HepG2 (cell line): ENCODE data around the gene ANXA2. TPM values are rescaled to one million over a fixed set of nuclear protein-coding genes. Genes with fewer than 3 reads are reported as not detected.

ENCODE experiments used
- EEA1 ChIP-seq: sonication (generic); formaldehyde crosslinking; IDR thresholded peaks from 2 replicates; pipeline ENCODE4 v1.5.1; 2020; ENCODE audit warnings: mild to moderate bottlenecking, missing genetic modification reagents, borderline replicate concordance
- FOSL1 ChIP-seq: sonication (generic); formaldehyde crosslinking; IDR thresholded peaks from 2 replicates; pipeline ENCODE4 v1.9.0; 2021; ENCODE audit warnings: missing genetic modification reagents, borderline replicate concordance
- GABPA ChIP-seq, 2 experiments: IDR thresholded peaks; 2 replicates each; pipeline ENCODE4 v1.6.1; 2011 to 2016; ENCODE audit warnings: low read depth in 2 of 2, low read length in 1 of 2, missing biosample characterization in 1 of 2, missing genetic modification characterization in 1 of 2
- GATA4 ChIP-seq: sonication (generic); IDR thresholded peaks from 2 replicates; pipeline ENCODE4 v1.6.1; 2016; ENCODE audit warnings: antibody characterized with exemption, low read depth, borderline replicate concordance
- HDAC1 ChIP-seq: sonication (generic); formaldehyde crosslinking; IDR thresholded peaks from 2 replicates; pipeline ENCODE4 v1.5.1; 2020; ENCODE audit warnings: mild to moderate bottlenecking, missing genetic modification reagents
- IKZF1 ChIP-seq: fragments of 450-650 bp; IDR thresholded peaks from 2 replicates; pipeline ENCODE4 v1.7.1; 2016
- PITX1 ChIP-seq: sonication (generic); formaldehyde crosslinking; IDR thresholded peaks from 2 replicates; pipeline ENCODE4 v1.5.1; 2020; ENCODE audit warnings: mild to moderate bottlenecking, missing genetic modification reagents
- SRF ChIP-seq: IDR thresholded peaks from 2 replicates; pipeline ENCODE4 v1.6.1; 2011; ENCODE audit warnings: mild to moderate bottlenecking, low read depth, low read length, moderate library complexity
- ZBED4 ChIP-seq: sonication (generic); formaldehyde crosslinking; IDR thresholded peaks from 2 replicates; pipeline ENCODE4 v1.4.0; 2020; ENCODE audit warnings: missing genetic modification reagents, borderline replicate concordance
- ZEB1 ChIP-seq: IDR thresholded peaks from 2 replicates; pipeline ENCODE4 v1.6.1; 2012; ENCODE audit warnings: mild to moderate bottlenecking, low read depth, inconsistent platforms; ENCODE audit not compliant: insufficient replicate concordance
- ZFYVE20 ChIP-seq: sonication (generic); formaldehyde crosslinking; IDR thresholded peaks from 2 replicates; pipeline ENCODE4 v1.8.0; 2023; ENCODE audit warnings: low read depth, mild to moderate bottlenecking, moderate library complexity, missing genetic modification reagents, borderline replicate concordance
- ZNF503 ChIP-seq: sonication (generic); formaldehyde crosslinking; IDR thresholded peaks from 2 replicates; pipeline ENCODE4 v1.4.0; 2020; ENCODE audit warnings: missing genetic modification reagents
- ZNF652 ChIP-seq: IDR thresholded peaks from 2 replicates; pipeline ENCODE4 v1.6.1; 2016; ENCODE audit warnings: low read depth, borderline replicate concordance
- ZNF687 ChIP-seq: sonication (generic); formaldehyde crosslinking; IDR thresholded peaks from 2 replicates; pipeline ENCODE4 v1.5.1; 2020; ENCODE audit warnings: mild to moderate bottlenecking, missing genetic modification reagents, moderate library complexity
- ZNF773 ChIP-seq: sonication (generic); formaldehyde crosslinking; IDR thresholded peaks from 2 replicates; pipeline ENCODE4 v1.4.0; 2020; ENCODE audit warnings: missing genetic modification reagents, borderline replicate concordance
- polyA plus RNA-seq, 8 experiments: library from polyadenylated mRNA; depleted of rRNA in 3 of 8; stranded (reverse) in 7 of 8; unstranded in 1 of 8; fragments of >200 nt; fragmentation: Illumina TruSeq in 4 of 8; extraction: Trizol in 4 of 8; gene quantifications; 2 replicates each; pipeline versions ENCODE4 v1.2.1 to v1.2.3, GENCODE V29; 2011 to 2016; ENCODE audit warnings: low read depth in 4 of 8, missing spikeins in 1 of 8, mixed read lengths in 1 of 8; ENCODE audit not compliant: insufficient read depth in 1 of 8
- total RNA-seq, 5 experiments: library from RNA; depleted of rRNA; stranded (reverse); fragments of >200 nt; fragmentation: Illumina TruSeq; extraction: Trizol; gene quantifications; 2 replicates each; pipeline ENCODE4 v1.2.3, GENCODE V29; 2016; ENCODE audit warnings: low read depth in 1 of 5
- TF ChIP-seq, protein P1 (sequence below): sonication (generic); formaldehyde crosslinking; IDR thresholded peaks from 2 replicates; pipeline ENCODE4 v1.4.0; 2020; ENCODE audit warnings: mild to moderate bottlenecking, low read depth, missing genetic modification reagents
- TF ChIP-seq, protein P2 (sequence below): sonication (generic); formaldehyde crosslinking; IDR thresholded peaks from 2 replicates; pipeline ENCODE4 v1.4.0; 2020; ENCODE audit warnings: mild to moderate bottlenecking, missing genetic modification reagents

The ANXA2 gene
- total and polyA plus RNA-seq, 2 of the 13 experiments (the other 11 are each of a cell fraction or from before 2014, with no cell fraction given), result 196 to 613 TPM

DNA sequence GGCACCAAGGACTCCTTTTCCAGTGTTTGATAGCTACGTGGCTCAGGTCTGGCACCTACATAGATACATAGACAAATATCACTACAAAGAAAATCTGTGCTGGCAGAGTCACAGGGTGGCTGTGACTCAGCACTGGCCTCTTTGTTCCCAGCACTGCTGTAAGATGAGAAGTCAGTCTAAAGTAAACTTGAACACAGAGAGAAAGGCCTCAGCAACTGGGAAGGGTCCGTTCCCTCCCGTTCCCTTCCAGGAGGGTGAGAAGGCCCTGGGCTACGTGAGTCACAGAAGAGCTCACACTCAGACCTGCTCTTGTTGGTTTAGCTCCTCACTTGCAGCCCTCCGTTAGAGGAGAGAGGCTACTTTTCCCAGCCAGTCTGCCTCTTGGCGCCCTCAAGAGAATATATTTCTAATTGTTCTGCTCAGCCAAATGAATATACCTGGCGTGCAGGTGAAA lies 23.1 kb downstream of the ANXA2 start (continued):
- TF ChIP-seq ZBED4 (CRISPR knock-in tag) (peak; percentile 36; the same call in 1 of the 2 replicates), IKZF1 (no peak), GATA4 (no peak), PITX1 (CRISPR knock-in tag) (peak; percentile 57), FOSL1 (CRISPR knock-in tag) (peak; percentile 93), ZNF687 (CRISPR knock-in tag) (peak; percentile 52; the same call in 1 of the 2 replicates), ZFYVE20 (CRISPR knock-in tag) (no peak), ZEB1 (peak; percentile 72), EEA1 (CRISPR knock-in tag) (no peak), HDAC1 (CRISPR knock-in tag) (peak; percentile 76), GABPA (IDR thresholded peaks at IDR 0.05; ENCODE audit: low read depth, low read length) (no peak), GABPA (CRISPR knock-in tag; IDR thresholded peaks at IDR 0.05; ENCODE audit: low read depth) (no peak), ZNF503 (CRISPR knock-in tag) (peak; percentile 69; the same call in 1 of the 2 replicates), ZNF652 (CRISPR knock-in tag) (no peak), ZNF773 (CRISPR knock-in tag) (no peak), SRF (no peak)
- TF ChIP-seq, protein P1, sequence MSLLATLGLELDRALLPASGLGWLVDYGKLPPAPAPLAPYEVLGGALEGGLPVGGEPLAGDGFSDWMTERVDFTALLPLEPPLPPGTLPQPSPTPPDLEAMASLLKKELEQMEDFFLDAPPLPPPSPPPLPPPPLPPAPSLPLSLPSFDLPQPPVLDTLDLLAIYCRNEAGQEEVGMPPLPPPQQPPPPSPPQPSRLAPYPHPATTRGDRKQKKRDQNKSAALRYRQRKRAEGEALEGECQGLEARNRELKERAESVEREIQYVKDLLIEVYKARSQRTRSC, result no peak
- TF ChIP-seq, protein P2, sequence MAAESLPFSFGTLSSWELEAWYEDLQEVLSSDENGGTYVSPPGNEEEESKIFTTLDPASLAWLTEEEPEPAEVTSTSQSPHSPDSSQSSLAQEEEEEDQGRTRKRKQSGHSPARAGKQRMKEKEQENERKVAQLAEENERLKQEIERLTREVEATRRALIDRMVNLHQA (CRISPR knock-in tag), result no peak
